T47D (cell line): Measurements from ENCODE around the gene OR52D1.

Experiments
- DNase-seq, 2 experiments: peaks; one replicate each; pipeline versions ENCODE4 v3.0.0 to v3.0.0-alpha.2; 2011 to 2012; ENCODE audit warnings: low read depth in 1 of 2, low spot score in 1 of 2
- JUND ChIP-seq: IDR thresholded peaks from 2 replicates; pipeline ENCODE4 v1.6.1; 2012; ENCODE audit warnings: low read depth
- in situ Hi-C: cut with HindIII; loops from 2 replicates; pipeline ENCODE4 v1.10.0; 2016; ENCODE audit warnings: low sequenced_read_pairs, low pct_unique_long_range_greater_than_20kb

The OR52D1 gene

DNA sequence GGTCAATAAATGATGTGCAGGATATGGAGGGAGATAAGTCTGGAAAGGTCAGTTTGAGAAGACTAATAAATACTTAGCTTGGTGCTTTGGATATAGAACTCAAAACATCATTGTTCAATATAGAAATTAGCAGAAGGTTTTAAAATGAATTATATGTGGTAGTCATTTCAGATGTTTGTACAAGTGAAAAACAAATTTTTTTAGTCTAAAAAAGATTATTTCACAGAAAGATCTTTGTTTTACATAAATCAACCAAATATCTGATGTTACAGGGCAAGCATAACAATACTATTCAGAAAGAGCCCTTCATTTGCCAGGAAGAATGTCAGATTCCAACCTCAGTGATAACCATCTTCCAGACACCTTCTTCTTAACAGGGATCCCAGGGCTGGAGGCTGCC, at the start of gene OR52D1:
TSS of gene OR52D1 (plus strand) at position 301 of the 400 bp plus-strand sequence. CDS start at position 323, 22 bp downstream.
- no peak for DNase-seq
- in situ Hi-C loops, result no loop called here
- TF ChIP-seq JUND, result no peak

DNA sequence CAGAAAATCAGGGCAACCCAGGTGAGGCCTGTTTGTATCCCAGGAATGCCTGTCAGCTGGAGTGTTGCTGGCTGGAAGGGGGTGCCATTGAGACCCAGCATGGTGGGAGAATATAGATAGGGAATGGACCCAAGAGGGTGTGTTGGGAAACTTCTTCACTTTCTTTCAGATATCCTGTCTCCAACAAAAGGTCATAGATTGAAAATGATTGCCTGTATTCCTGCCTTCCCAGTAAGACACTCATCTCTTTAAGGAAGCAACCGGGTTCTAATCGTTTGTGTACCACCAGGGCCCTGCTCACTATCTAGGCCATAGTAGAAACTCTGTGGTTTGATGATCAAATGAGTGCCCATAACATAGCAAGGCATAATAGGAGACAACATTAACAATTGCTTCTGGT, 47.1 kb upstream of the OR52D1 start, which contains the start of gene OR51I1:
TSS of gene OR51I1 (minus strand) at position 101 of the 400 bp plus-strand sequence. CDS start at position 101, 0 bp downstream.
- no peak for DNase-seq
- no peak for TF ChIP-seq JUND
- in situ Hi-C loops, result no loop called here

DNA sequence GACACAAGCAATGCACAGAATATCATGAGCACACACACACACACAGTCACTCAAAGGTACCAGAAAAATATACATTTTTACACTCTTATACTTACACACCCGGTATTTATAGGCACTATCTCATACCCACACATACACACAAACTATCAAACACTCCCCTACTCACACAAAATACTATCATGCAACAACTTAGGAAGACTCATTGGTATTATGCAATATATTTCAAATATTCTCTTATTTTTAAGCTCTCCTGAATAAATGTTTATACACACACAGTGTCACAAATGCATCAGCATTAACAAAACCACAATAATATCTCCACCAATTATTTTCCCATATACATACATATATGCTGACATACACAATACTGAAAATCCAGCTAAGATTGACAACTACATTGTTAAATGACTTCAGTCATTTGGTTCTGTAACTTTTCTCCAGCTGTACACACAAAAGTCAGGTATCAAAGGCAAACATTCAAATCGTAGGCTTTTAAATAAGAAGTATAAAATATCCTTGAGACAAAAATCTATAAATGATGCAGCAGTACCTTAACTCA, 44.6 kb upstream of the OR52D1 start:
- TF ChIP-seq JUND, result no peak
- no peak for DNase-seq
- in situ Hi-C loops, result no loop called here

DNA sequence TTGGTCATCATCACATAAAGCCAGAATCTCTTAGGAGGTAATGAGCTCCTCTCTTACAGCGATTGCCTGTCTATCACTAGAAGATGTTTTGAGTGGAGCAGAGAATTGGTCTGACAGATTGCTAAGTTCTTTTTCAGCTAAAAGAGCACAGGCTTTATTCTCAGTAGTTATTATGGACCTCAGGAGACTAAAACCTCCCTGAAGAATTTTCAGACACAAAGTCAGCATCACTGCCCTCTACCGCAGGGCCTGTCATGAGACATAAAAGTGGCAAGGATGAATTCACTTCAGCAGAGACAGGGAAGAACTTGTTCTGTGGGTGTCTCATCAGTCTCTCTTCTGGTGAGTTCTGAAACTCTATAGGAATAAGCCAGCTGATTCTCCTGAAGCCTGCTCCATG, 39.5 kb upstream of the OR52D1 start, which contains the start of gene OR51I2:
TSS of gene OR51I2 (plus strand) at position 301 of the 400 bp plus-strand sequence. CDS start 4,166 bp downstream, outside the sequence.
- TF ChIP-seq JUND, result no peak
- in situ Hi-C loops, result no loop called here
- no peak for DNase-seq

DNA sequence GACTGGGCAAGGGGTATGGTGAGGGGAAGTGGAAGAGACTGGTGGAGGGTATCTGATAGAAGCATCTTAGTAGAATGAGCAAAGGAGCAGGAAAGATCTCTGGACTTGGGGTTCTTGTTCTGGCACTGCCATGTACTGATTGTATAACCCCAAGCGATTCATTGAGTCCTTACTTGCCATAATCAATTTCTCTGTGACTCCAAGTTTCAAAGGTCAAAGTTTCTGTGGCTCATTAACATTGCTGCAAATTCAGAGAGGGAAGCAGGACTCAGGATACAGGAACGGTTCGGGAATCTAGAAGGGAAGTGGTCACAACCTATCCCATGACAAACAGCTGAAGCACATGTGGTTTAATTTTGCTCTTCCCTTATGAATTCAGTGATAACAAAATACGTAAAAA, 39.1 kb upstream of the OR52D1 start:
- DNase-seq, result no peak
- TF ChIP-seq JUND, result no peak
- in situ Hi-C loops, result no loop called here

DNA sequence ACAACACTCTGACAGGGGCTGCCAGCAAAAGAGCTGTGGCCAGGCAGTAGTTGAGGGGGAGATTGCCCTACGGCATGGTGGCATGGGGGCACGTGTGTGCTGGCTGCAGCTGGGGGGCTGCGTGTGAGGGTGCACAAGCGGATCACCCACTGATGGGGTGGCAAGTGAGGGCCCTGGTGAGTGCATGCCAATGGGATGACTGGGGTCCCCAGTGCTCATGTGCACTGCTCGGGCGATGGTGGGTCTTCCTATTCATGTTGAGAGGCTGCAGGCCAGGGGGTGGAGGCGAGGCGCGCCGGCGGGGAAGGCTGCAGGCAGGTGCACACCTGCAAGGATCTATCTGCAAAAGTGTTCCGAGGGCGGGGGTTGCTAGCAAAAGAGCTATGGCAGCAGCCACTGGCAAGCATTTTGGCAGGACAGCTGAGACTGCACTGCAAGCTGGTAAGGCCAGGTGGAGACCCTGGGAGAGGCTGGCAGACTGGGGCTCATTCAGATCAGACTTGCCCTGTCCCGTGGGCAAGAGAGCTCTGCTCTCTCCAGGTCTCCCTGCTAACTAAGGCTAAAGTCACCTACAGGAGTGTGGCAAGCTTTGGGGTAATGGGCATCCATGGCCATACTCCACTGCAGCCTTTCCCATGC, 27.4 kb upstream of the OR52D1 start:
- DNase-seq, result no peak
- in situ Hi-C loops, result no loop called here
- no peak for TF ChIP-seq JUND

DNA sequence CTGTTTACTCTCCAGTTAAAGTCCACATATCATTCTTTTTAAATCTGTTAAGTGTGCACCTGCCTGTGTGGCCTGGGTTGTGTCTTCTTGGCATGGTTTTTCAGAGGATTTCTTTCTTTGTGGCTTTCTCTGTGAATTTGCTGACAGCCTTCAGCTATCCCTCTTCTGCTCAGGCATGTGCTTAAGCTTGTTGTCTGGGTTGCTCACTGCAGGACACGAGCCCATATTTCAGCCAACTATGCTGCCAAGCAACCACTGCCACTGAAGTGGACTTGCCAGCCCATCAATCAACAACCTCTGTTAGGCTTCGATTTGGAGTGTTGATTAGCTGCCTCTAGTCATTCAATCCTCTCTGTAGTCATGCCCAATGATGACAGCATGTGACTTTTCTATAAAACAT, 21.0 kb upstream of the OR52D1 start:
- in situ Hi-C loops, result no loop called here
- DNase-seq, result no peak
- TF ChIP-seq JUND, result no peak

DNA sequence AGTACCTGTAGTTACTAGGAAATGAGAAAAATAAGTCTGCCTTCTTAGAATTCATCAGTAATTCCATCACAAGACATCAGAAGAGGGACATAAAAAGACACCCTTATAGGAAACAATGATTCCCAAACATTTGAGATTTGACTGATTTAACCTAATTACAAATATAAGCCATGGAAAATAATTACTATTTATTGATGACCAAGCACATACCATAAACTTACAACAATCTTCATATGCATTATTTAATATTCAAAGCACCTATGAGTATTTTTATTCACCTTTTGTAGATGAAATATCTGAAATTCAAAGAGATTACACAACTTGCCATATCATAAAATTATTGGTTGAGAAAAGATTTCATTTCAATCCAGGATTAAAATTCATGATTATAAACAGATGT, 14.6 kb upstream of the OR52D1 start:
- in situ Hi-C loops, result no loop called here
- DNase-seq, result no peak

DNA sequence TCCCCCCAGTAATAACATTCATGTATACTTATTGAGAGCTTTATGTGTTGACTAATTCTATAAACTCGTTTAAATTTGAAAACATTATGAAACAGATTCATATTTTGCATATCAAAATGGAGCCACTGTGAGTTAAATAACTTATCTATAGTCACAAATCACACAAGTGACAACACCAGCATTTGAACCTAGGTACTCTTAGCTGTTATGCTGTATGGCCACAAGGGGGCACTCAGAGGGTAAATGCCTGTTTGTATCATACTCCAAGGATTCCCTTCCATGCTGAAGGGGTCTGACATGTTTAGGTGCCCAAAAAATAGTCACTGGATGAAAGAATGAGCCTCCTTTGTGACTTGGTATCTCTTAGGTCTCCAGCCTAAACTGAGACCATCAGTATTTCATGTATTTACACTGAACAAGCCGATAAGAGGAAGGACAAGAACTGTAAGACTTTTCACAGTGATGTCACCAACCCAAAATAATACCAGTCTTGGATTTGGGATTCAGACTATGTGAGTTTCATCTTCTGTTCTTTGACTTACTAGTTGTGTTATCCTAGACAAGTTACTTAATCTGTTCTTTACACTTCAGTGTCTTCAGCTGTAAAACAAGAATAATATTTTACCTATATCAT, 12.2 kb upstream of the OR52D1 start:
- in situ Hi-C loops, result no loop called here

More for the DNA sequence above, 14.6 kb upstream of the OR52D1 start:
- no peak for TF ChIP-seq JUND

DNA sequence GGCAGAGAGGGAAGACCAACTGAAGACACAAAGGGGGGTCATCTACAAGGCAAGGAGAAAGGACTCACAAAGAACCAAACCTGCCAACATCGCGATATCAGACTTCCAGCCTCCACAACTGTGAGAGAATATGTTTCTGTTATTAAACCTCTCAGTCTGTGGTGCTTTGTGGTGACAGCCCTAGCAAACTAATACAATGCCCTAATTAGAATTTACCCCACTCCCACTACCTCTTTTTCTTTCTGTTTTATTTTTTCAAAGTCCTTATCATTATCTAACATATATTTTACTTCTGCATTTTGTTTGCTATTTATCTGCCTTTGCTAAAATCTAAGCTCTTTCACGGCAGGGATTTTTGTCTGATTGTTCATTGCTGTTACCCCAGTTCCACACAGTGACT, 2.5 kb upstream of the OR52D1 start:
- in situ Hi-C loops, result no loop called here
- no peak for TF ChIP-seq JUND
- no peak for DNase-seq

More for the DNA sequence above, 12.2 kb upstream of the OR52D1 start:
- peak; percentile 7 to 57 for DNase-seq
- no peak for TF ChIP-seq JUND

DNA sequence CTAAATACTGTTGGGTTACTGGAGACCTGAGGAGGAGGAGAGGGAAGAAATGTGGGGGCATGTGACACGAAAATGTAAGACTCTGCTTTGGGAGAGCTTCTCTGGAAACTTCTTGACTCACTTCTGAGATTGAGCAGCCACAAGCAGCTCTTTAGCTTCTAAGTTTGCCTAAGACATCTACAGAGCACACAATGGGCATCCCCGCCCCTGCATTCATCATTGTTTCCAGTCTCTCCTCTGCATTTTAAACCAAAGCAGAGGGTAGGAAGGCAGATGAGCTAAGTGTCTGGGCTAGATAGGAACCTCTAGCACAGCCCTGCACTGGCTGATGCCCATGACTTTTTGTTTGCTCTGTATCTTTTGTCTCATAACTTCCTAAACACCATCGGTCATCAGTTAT, 2.1 kb upstream of the OR52D1 start:
- DNase-seq, result no peak
- in situ Hi-C loops, result no loop called here

DNA sequence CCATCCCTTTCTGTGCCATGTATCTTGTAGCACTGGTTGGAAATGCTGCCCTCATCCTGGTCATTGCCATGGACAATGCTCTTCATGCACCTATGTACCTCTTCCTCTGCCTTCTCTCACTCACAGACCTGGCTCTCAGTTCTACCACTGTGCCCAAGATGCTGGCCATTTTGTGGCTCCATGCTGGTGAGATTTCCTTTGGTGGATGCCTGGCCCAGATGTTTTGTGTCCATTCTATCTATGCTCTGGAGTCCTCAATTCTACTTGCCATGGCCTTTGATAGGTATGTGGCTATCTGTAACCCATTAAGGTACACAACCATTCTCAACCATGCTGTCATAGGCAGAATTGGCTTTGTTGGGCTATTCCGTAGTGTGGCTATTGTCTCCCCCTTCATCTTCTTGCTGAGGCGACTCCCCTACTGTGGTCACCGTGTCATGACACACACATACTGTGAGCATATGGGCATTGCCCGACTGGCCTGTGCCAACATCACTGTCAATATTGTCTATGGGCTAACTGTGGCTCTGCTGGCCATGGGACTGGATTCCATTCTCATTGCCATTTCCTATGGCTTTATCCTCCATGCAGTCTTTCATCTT, 414 bp downstream of the OR52D1 start:
- DNase-seq, result no peak
- in situ Hi-C loops, result no loop called here
- TF ChIP-seq JUND, result no peak

More for the DNA sequence above, 2.1 kb upstream of the OR52D1 start:
- no peak for TF ChIP-seq JUND
